DND-41 (cell line): Measurements from ENCODE around the gene HTRA3.

Experiments
- ATAC-seq: fragments of 200-7000 bp; cut with Tn5 transposase; 3 replicates; pipeline ENCODE4 v1.9.1; 2021; ENCODE audit warnings: low read depth; ENCODE audit not compliant: insufficient read depth
- DNase-seq: peaks from one replicate; pipeline ENCODE4 v3.0.0-alpha.2; 2020
- H2AFZ ChIP-seq: 2 replicates; pipeline ENCODE4 v1.6.0; 2012; ENCODE audit warnings: low read depth, low read length
- H3K27ac ChIP-seq: 2 replicates; pipeline ENCODE4 v1.5.1; 2012; ENCODE audit warnings: low read length, inconsistent platforms
- H3K27me3 ChIP-seq: fragments of 200-600 bp; sonication (generic); 2 replicates; pipeline ENCODE4 v1.6.0; 2012; ENCODE audit warnings: low read length, mild to moderate bottlenecking, inconsistent platforms; ENCODE audit not compliant: insufficient read depth, poor library complexity
- H3K36me3 ChIP-seq: 2 replicates; pipeline ENCODE4 v1.5.1; 2012; ENCODE audit warnings: low read length, inconsistent platforms; ENCODE audit not compliant: insufficient read depth
- H3K4me1 ChIP-seq: 2 replicates; pipeline ENCODE4 v1.5.1; 2012; ENCODE audit warnings: mild to moderate bottlenecking, low read length; ENCODE audit not compliant: insufficient read depth
- H3K4me2 ChIP-seq: 2 replicates; pipeline ENCODE4 v1.6.0; 2012; ENCODE audit warnings: mild to moderate bottlenecking, moderate library complexity, low read length, inconsistent platforms; ENCODE audit not compliant: insufficient read depth
- H3K4me3 ChIP-seq, 2 experiments: fragments of 200-600 bp in 1 of 2; shearing (Covaris generic) in 1 of 2; 2 replicates each; pipeline ENCODE4 v1.5.1; 2012 to 2016; ENCODE audit warnings: inconsistent platforms in 2 of 2, low read length in 2 of 2, mild to moderate bottlenecking in 2 of 2, low read depth in 1 of 2, moderate library complexity in 1 of 2
- H3K79me2 ChIP-seq: 2 replicates; pipeline ENCODE4 v1.6.0; 2012; ENCODE audit warnings: low read length, inconsistent platforms; ENCODE audit not compliant: insufficient read depth
- H3K9ac ChIP-seq: 2 replicates; pipeline ENCODE4 v1.6.0; 2012; ENCODE audit warnings: low read depth, mild to moderate bottlenecking, inconsistent platforms, low read length, moderate library complexity
- H3K9me3 ChIP-seq: 2 replicates; pipeline ENCODE4 v1.5.1; 2012; ENCODE audit warnings: low read length, moderate library complexity, mild to moderate bottlenecking, inconsistent platforms; ENCODE audit not compliant: insufficient read depth, severe bottlenecking
- H4K20me1 ChIP-seq: 2 replicates; pipeline ENCODE4 v1.6.0; 2012; ENCODE audit warnings: low read length; ENCODE audit not compliant: insufficient read depth
- EZH2 ChIP-seq: IDR thresholded peaks from 3 replicates; pipeline ENCODE4 v1.6.1; 2012; ENCODE audit warnings: borderline replicate concordance, low read depth, mild to moderate bottlenecking, moderate library complexity, low read length, inconsistent platforms; ENCODE audit not compliant: severe bottlenecking
- TF ChIP-seq, protein P1 (sequence below): IDR thresholded peaks from 2 replicates; pipeline ENCODE4 v1.5.1; 2012; ENCODE audit warnings: borderline replicate concordance, low read length, moderate library complexity, mild to moderate bottlenecking; ENCODE audit not compliant: poor library complexity, severe bottlenecking; ENCODE audit errors: extremely low read depth

HTRA3 gene

DNA sequence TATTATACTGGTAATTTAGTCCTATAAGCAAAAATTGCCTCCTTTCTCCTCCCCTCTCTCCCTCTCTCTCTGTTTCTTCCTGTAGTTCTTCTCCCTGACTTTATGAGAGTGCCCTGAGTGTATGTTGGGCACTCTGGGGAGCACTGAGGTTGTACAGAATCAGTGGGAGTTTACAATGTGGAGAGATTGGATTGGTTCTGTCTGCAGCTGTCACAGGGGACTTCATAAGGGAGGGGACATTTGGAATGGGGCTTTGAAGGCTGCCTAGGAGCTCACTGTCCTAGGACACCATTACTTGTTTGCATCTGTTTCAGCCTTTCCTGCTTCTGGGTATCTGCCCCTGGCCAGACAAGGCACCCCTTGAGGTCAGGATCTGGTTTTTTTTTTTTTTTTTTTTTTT, 47.6 kb upstream of the HTRA3 start:
- H2AFZ ChIP-seq = no peak overlapping the region
- peaks cover 90% of the 10 kb centered on the region for H3K4me1 ChIP-seq
- DNase-seq (peak; percentile 29), ATAC-seq (peak; percentile 54)
- 0 out of 2 replicates have a peak overlapping the region, but pooled peaks have one; percentile 5 for H3K9ac ChIP-seq
- H3K9me3 ChIP-seq = no peaks in the 10 kb centered on the region
- TF ChIP-seq EZH2 = no peak
- TF ChIP-seq, protein P1, sequence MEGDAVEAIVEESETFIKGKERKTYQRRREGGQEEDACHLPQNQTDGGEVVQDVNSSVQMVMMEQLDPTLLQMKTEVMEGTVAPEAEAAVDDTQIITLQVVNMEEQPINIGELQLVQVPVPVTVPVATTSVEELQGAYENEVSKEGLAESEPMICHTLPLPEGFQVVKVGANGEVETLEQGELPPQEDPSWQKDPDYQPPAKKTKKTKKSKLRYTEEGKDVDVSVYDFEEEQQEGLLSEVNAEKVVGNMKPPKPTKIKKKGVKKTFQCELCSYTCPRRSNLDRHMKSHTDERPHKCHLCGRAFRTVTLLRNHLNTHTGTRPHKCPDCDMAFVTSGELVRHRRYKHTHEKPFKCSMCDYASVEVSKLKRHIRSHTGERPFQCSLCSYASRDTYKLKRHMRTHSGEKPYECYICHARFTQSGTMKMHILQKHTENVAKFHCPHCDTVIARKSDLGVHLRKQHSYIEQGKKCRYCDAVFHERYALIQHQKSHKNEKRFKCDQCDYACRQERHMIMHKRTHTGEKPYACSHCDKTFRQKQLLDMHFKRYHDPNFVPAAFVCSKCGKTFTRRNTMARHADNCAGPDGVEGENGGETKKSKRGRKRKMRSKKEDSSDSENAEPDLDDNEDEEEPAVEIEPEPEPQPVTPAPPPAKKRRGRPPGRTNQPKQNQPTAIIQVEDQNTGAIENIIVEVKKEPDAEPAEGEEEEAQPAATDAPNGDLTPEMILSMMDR = no peak
- no peak overlapping the region for H3K4me3 ChIP-seq
- no peaks in the 10 kb centered on the region for H3K79me2 ChIP-seq
- H3K4me2 ChIP-seq = peak overlapping the region; percentile 24; the same call in 1 of the 2 replicates
- peak overlapping the region; percentile 63 for H3K27ac ChIP-seq
- peaks cover 14% of the 10 kb centered on the region for H3K36me3 ChIP-seq
- no peaks in the 10 kb centered on the region for H4K20me1 ChIP-seq
- H3K27me3 ChIP-seq = no peaks in the 10 kb centered on the region

DNA sequence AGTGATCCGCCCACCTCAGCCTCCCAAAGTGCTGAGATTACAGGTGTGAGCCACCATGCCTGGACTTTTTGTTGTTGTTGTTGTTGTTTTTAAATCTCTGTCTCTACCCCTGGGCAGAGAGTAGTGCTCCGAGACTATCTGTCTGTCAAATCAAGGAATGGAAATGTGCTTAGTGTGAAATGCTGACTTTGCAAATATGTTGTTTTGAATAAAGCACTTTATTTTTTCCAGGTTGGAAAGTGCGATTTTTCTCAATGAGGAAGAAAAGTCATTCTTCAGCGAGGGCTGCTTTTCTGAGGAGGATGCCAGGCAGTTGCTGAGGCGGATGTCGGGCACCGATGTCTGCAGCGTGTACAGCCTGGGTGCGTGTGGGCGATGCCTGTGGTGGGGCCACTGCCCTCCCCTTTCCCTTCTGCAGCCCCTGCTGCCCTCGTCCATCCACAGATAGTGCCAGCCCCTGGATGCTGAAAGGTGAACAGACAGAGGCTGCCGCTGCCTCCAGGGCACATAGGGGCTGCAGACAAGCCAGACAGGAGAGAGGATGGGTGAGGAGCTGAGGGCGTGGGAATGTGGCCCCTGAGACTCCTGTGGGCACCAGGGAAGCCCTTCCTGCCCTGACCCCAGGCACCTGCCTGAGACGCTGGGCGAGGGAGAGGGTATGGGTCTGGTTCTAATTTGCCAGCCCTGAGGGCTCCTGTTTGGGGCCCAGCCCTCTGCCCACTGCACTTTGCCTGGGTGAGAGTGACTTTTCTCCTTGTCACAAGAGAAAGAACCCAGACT, 46.8 kb upstream of the HTRA3 start:
- ATAC-seq = no peak
- Histone ChIP-seq H3K9ac (0 out of 2 replicates have a peak overlapping the region, but pooled peaks have one; percentile 6), H3K4me2 (no peak overlapping the region), H3K4me1 (peaks cover 95% of the 10 kb centered on the region), H3K27ac (peak overlapping the region; percentile 63), H3K36me3 (peaks cover 15% of the 10 kb centered on the region), H3K4me3 (no peak overlapping the region), H4K20me1 (no peaks in the 10 kb centered on the region; the same call in 1 of the 2 replicates), H3K27me3 (no peaks in the 10 kb centered on the region), H3K9me3 (no peaks in the 10 kb centered on the region), H2AFZ (no peak overlapping the region), H3K79me2 (no peaks in the 10 kb centered on the region)
- TF ChIP-seq, protein P1 = no peak
- no peak for TF ChIP-seq EZH2
- DNase-seq = no peak

DNA sequence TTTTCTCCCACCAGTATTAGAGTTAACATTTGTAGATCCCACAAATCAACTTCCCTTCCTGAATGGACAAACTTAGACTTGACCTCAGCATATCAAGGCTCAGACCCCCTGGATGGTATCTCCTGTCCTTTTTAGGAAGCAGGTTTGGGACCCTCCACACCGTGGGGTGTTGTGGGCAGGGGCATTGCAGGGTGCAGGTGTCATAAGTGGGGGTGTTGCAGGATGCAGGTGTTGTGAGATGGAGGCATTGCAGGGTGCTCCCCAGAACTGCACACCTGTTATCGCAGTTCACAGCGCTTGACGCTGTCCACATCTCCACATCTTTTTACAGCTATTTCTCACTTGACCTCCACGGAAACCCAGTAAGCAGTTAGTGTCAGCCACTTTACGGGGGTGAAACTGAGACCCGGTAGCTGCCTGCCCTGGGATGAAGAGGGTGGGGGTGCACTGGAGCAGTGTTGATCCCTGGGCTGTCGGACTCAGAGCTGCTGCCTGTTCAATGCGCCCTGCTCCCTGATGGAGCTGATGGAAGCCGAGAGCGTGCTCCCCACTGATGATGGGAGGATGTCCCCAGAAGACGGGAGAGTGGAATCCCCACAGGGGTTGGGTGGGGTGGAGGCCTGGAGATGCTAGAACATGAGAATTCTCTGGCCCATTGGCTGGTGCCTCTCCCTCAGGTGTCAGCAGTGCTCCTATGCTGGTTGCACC, 45.1 kb upstream of the HTRA3 start:
- H2AFZ ChIP-seq = no peak overlapping the region
- DNase-seq = no peak
- no peak overlapping the region for H3K4me3 ChIP-seq
- no peaks in the 10 kb centered on the region; the same call in 1 of the 2 replicates for H4K20me1 ChIP-seq
- H3K9ac ChIP-seq = no peak overlapping the region
- peaks cover 95% of the 10 kb centered on the region for H3K4me1 ChIP-seq
- no peak for ATAC-seq
- peaks cover 15% of the 10 kb centered on the region for H3K36me3 ChIP-seq
- no peaks in the 10 kb centered on the region for H3K27me3 ChIP-seq
- TF ChIP-seq, protein P1 = no peak
- TF ChIP-seq EZH2 = no peak
- no peaks in the 10 kb centered on the region for H3K79me2 ChIP-seq
- no peaks in the 10 kb centered on the region for H3K9me3 ChIP-seq
- H3K4me2 ChIP-seq = no peak overlapping the region
- peak overlapping the region; percentile 8; the same call in 1 of the 2 replicates for H3K27ac ChIP-seq
